ENCODE results near the gene XKR7.

XKR7 gene

GRCh38 chr20:32050851-32051556 is 83.1 kb downstream of the XKR7 start:
- no peak for DNase-seq

GRCh38 chr20:32051720-32052089 is 83.8 kb downstream of the XKR7 start:
- no peak for DNase-seq

GRCh38 chr20:32052090-32052777 is 84.3 kb downstream of the XKR7 start, which contains the start of gene HCK:
Gene HCK, plus strand, starts transcription at chr20:32052242.
- no peak for DNase-seq

- no peak for DNase-seq
Observed at GRCh38 chr20:32052778-32053362, 84.9 kb downstream of the XKR7 start.
